SU-DHL-6 (cell line): ENCODE data around the gene MTMR4.

Experiments used
- EZH2phosphoT487 ChIP-seq: fragments of 200-600 bp; sonication (generic), shearing (Covaris generic); conservative IDR thresholded peaks from 2 replicates; pipeline ENCODE4 v1.6.1; 2018; ENCODE audit warnings: mild to moderate bottlenecking, antibody characterized with exemption, low read length, moderate library complexity, mixed read lengths
- TF ChIP-seq, protein P1 (sequence below): fragments of 200-600 bp; sonication (generic); IDR thresholded peaks from one replicate; pipeline ENCODE4 v1.5.1; 2017; ENCODE audit warnings: antibody characterized with exemption, mild to moderate bottlenecking, low read length, moderate library complexity; ENCODE audit not compliant: insufficient read depth, poor library complexity, severe bottlenecking

GRCh38 chr17:58520843-58521430 is 6.5 kb upstream of the MTMR4 start:
- TF ChIP-seq, protein P1, sequence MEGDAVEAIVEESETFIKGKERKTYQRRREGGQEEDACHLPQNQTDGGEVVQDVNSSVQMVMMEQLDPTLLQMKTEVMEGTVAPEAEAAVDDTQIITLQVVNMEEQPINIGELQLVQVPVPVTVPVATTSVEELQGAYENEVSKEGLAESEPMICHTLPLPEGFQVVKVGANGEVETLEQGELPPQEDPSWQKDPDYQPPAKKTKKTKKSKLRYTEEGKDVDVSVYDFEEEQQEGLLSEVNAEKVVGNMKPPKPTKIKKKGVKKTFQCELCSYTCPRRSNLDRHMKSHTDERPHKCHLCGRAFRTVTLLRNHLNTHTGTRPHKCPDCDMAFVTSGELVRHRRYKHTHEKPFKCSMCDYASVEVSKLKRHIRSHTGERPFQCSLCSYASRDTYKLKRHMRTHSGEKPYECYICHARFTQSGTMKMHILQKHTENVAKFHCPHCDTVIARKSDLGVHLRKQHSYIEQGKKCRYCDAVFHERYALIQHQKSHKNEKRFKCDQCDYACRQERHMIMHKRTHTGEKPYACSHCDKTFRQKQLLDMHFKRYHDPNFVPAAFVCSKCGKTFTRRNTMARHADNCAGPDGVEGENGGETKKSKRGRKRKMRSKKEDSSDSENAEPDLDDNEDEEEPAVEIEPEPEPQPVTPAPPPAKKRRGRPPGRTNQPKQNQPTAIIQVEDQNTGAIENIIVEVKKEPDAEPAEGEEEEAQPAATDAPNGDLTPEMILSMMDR, result peak; percentile 23
- no peak for TF ChIP-seq EZH2phosphoT487
